NCI-H526 treated with DMSO at 0.1 percent for 48 hours (cell line): ENCODE measurements around the gene PGS1.
"Not testable (repeated sequence)": the region's sequence is repeated elsewhere in the genome, so short reads cannot be mapped to it uniquely, and the experiment has no call there.

Experiments
- DNase-seq: peaks from one replicate; lab custom pipeline; 2025; lab: John Stamatoyannopoulos, UW

Gene PGS1

DNA sequence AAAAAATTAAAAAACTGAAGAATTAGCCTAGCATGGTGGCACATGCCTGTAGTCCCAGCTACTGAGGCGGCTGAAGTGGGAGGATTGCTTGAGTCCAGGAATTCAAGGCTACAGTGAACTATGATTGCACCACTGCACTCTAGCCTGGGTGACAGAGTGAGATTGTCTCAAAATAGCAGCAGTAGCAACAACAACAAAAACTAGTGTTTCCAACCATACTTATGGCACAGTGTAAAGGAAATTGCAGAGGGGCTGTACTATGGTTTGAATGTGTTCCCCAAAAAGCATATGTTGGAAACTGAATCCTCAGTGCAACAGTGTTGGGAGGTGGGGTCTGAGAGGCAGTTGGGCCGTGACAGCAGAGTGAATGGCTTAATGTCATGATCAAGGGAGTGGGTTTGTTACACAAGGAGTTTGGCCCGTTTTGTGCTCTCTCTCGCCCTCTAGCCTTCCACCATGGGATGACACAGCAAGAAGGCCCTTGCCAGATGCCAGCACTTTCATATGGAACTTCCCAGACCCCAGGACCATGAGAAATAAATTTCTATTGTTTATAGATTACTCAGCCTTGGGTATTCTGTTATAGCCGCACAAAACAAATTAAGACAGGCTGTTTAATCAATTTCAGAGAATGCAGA is 70.0 kb downstream of the PGS1 start:
- no peak for DNase-seq

DNA sequence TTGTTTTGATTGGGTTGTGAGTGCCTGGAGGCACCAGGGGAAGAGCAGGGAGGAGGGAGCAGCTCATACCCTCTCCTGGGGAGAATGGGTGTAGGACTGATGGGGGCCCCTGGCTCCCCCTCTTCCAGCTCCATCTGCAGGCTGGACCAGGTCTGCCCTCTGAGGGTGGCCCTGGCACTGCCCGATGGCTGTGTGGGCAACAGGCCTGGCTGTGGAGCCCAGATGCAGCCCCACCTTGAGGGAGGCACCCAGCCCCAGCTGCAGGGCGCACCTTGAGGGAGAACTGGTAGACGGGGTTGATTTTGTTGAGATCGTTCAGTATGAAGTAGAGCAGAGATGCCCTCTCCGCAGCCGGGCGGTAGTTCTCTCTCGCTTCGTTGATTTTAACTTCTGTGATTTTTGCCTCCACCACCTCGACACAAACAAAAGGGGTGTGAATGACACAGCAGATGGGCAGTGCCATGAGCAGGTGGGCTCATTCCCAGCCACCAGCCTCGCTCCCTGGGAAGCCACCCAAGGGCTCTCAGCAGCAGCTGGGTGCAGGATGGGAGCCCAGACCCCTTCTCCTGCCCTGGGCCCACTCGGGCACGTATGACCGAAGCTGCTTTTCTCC is 71.6 kb downstream of the PGS1 start:
- DNase-seq = no peak

DNA sequence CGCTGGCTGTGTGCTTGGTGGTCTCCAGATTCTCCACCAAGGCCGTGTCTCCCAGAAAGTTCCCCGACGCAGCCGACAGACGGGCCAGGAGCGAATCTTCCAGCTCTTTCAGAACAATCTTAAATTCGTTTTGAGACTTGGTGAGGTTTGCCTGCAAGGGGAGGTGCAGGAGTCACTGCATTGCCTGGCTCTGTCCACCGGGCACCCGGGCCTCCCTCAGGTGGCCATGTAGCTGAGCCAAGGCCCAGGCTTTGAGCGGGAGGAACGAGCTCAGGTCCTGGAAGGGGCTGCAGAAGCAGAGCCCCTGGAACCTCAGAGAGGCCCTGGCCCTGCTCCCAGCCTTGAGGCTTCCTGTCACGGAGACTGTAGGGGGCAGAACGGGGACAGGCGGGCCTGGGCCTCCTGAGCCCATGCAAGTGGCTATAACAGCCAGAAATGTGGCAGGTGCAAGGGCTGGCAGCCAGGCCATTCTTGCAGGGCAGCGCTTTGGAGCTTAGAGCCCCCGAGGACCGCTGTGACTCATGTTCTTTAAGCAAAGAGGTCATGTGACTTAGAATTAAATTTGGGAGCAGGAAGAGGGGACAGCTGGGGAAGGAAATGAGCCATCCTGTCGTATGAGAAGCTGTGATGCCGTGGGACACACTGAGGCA is 72.4 kb downstream of the PGS1 start:
- DNase-seq = no peak

DNA sequence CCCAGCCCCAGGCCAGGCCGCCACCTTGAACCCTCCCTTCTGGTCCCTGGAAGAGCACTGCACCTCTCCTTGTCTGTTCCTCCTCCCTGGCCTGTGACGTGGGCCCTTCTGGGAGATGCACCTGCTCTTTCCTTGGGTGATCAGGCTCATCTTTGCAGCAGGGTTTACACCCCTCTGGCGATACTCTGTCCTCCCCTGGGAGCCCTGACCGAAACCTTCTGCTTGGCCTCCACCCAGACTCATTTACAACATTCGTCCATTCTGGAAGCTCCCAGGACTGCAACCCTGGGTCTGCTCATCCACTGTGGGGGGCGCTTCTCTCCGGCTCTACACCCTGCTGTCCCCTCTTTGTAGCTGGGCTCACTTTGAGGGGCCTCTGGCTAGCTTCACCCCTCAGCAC is 73.3 kb downstream of the PGS1 start:
- DNase-seq = no peak

DNA sequence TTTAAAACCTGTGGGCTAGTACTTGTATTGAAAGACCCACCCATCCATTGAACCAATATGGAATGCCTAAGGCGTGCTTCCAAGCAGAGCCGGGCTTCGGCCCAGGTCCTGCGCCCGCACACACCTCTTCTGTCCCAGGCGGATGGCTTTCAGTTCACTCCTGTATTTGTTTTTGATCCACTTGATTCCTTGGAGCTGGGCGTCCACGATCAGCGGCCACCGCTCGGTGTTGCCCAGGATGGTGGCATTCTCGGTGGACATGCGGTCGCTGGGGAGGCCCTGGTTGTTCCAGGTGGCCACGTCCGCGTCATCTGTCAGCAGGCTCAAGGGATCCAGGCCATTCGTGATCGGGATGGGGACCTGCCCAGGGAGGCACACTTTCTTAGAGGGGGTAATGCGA is 75.9 kb downstream of the PGS1 start:
- DNase-seq = no peak

DNA sequence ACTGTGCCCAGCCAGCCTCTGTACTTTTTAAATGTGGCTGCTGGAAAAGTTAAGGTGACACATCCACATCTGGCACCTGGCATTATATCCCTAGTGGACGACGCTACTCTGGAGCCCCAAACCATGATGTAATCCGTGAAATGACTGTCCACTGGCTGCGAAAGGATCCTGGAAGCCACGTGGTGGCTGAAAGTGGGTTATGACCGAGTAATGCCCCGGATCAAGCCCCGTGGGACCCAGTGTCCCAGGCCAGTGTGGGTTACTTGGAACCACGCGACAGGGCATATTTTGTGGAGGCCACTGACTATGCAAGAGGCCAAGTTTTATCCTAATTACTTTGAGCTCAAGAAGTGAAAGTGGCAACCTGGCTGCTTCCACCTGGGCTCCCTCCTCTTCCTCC is 79.6 kb downstream of the PGS1 start:
- no peak for DNase-seq

DNA sequence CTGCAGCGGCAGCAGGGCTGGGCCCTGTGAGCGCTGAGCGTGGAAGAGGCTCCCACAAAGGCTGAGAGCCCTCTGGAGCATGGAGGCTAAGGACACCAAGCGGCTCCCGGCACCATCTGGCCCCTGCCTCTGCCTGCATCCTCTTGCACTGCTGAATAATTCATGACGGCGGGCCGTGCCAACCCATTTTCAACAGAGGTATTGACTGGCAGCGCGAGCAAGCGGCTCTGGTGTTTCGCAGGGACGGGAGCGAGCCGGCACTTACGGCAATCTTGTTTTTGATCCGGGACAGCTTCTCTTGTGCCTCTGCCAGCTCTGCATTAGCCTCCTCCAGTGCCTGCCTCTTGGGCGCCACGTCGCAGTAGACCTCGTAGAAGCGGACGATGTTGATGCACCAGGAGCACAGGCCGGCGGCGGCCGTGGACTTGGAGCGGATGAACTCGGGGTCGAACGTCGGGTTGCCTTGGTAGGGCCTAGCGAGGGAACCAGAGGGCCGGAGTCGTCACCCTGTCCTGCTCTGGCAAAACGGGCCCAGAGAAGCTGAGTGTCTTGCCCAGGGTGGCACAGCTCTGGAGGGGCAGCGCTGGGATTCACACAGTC is 80.4 kb downstream of the PGS1 start:
- DNase-seq = no peak

DNA sequence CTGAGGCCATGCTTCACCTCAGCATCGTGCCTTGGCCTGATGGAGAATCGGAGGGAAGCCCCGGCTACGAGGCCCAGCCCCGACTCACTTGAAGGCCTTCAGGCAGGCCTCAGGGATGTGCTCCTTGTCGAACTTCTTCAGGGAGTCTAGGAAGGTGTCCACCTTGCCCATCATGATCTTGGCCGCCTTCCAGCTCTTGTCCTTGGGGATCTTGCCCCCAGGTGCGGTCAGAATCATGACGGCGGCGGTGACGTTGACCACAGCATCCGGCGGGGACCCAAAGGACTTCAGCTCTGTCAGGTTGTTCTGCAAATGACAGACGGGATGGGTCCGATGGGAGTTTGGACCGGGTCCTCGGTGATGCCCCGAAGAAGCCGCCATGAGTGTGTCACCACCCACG is 81.2 kb downstream of the PGS1 start:
- DNase-seq = no peak

DNA sequence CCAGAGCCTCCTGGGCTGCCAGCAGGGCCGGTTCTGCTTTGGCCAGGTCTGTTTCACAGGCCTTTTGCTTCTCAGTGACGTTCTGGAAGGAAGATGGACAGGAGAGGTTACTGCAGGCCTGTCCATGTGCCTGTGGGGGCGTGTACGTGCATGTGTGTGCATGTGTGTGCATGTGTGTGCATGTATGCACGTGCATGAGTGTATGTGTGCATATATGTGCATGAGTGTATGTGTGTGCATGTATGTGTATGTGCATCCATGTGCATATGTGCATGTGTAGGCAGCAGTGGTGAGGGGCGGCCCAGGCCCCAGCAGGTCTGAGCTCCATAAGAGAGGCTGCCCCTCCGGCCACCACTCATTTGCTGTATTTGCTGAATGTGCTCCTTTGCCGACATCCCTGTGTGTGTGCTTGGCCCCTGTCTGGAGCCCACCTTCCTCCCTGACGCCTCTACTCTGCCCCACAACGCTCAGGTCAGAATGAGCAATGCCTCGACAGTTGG is 81.8 kb downstream of the PGS1 start:
- no peak for DNase-seq

DNA sequence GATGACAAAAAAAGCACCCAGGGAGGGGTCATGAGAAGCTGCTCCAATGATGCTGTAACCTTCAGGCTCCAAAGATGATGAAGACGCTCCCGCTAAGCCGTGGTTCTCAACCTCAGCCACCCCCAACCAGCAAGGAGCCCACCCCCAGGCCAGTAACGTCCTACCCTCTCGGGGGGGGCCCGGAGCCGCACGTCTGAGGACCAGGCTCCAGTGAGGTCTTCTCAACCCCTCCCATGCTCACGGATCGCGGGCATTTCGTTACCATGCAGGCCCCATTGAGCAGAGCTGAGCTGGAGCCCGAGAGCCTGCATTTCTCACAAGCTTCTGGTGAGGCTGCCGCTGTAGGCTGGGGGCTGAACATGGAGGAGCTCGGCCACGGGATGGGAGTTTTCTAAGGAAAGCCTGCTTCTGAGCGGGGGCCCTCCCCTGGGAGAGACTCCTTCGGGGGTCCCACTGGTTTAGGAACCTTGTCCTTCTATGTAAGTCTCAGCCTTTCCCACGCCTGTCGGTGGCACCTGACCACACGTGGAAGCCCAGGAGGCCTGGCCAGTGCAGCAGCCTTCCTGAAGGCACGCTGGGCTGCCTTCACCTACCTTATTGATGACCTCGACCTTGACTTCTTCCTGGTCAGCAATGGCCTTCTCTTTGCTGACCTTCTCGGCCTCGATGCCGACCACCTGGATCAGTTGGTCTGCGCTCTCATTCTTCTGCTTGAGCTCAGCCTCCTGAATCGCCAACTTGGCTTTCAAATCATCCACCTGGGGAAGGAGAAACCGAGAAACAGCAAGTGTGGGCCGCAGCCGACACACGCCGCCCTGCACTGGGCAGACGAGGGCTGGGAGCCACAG is 82.7 kb downstream of the PGS1 start:
- DNase-seq = no peak

DNA sequence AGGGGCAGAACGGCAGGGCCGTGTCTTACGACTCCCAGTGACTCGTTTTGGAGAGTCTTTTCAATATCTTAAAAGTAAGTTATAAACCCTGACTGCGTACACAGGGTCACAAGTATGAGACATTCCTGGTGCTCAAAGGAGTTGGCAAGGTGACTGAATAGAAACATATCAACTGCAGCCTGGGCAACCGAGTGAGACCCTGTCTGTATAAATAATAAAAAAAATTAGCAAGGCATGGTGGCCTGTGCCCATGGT is 83.3 kb downstream of the PGS1 start:
- DNase-seq = no peak

DNA sequence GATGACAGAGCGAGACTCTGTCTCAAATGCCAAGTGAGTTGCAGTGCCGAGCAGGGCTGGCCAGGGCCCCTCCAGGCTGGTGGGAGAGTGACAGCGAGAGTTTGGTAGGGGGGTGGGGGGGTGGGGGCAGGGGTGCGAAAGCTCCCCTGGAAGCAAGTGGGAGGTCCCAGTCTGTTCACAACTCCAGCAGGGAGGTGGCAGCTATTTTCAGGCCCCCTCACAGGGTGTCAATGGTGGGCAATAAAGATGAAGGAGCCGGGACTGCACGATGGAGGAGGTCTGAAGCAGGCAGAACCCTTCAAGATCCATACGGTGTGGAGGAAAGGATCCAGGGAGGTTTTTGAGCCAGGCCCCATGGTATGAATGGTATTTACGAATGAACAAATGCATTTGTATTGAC is 83.7 kb downstream of the PGS1 start:
- no peak for DNase-seq

DNA sequence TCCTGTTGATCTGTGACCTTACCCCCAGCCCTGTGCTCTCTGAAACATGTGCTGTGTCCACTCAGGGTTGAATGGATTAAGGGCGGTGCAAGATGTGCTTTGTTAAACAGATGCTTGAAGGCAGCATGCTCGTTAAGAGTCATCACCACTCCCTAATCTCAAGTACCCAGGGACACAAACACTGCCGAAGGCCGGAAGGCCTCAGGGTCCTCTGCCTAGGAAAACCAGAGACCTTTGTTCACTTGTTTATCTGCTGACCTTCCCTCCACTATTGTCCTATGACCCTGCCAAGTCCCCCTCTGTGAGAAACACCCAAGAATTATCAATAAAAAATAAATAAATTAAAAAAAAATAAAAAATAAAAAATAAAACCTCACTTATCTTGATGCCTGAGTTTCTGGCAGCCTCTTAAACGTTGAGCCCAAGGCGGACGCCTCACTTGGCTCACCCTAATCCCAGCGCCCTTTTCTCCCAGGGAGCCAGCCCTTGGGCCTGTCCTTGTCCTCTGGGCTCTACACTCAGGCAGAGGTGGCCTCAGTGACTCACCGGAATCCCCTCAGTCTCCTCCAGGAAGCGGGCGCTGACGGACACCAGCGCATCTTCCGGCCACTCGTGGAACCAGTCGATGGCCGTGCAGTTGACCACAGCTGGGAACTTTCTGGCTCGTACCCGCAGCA is 87.8 kb downstream of the PGS1 start:
- not testable (repeated sequence) for DNase-seq

DNA sequence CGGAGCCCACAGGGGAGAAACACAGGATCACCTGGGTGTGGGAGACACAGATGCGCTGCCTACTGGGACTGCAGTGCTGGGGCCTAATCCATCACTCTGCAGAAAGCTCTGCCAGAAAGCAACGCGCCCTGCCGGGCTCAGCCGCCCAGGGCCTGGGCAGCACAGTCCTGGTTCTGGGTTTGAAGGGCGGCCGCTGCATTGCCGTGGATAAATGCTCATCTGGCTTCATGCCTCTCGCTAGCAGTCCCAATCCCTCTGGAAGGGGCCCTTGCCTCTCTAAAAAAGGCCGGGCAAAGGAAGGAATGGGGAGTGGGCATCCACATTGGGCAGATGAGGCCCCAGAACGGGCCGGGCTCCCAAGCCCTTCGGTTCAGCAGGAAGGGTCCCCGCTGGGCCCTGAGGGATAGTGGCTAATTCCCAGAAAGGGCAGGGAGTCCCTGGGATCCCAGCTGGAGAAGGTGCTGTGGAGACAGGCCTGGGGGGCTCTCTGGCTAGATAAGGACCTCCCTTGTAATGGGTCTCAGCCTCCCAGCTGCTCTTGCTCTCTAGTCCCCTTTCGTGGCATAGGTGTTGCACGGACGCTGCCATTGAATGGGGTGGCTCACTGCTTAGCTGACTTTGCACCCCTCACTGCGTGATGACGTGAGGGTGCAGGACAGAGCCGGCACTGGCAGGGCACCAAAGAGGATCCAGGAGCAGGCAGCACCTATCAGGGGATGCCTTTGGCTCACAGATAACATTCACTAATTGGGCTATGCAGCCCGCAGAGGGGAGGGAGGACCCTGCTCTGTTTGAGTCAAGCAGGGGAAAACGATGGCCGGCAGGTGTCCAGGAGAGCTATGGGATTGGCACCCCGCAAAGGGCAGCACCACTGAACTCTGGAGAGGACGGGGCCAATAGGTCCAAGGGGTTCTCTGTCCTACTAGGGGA is 88.6 kb downstream of the PGS1 start:
- no peak for DNase-seq

DNA sequence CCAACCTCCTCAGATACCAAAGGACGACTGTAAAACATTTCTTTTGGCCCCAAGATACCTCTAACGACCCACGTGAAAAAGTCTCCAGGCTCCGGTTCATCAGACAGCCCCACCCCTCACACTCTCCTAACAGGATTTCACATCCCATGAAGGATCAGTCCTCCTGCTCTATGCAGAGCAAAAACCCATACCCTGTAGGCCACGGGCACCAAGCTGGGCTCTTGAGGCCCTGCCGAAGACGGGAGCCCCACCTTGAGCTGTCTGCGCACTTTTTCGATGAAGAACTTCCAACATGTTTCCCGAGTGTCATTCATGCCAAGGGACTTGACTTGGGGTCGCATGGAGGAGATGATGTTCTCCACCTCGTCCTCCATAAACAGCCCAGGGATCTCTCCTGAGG is 89.9 kb downstream of the PGS1 start:
- DNase-seq = no peak

DNA sequence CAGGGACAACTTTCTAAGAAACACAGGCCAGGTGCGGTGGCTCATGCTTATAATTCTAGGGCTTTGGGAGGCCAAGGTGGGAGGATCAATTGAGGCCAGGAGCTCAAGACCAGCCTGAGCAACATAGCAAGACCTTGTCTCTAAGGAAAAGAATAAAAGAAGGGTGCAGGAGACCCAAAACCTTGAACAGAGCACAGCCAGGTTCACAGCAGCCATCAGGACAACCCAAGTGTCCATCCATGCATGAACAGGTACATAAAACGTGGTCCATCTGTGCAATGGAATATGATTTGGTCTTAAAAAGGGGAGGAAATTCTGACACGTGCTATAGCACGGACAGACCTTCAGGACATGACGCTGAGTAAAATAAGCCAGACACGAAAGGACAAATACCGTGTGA is 91.0 kb downstream of the PGS1 start:
- no peak for DNase-seq

DNA sequence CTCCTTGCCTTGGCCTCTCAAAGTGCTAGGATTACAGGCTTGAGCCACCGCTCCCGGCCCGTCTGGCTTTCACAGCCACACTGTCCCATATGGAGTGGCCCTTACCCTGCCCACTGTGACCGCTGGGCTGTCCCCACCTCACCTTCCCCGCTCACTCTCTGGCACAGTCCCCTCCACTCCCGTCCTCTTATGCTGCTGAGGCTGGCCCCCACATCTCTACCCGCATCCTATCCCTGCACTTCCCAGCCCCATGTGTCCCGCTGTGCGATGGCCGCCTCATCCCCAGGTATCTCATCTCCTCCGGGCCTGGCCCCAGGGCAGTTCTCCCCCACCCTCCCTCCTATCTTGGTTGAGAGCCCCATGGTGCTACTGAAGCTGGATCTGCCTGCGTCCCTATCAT is 93.2 kb downstream of the PGS1 start:
- no peak for DNase-seq

DNA sequence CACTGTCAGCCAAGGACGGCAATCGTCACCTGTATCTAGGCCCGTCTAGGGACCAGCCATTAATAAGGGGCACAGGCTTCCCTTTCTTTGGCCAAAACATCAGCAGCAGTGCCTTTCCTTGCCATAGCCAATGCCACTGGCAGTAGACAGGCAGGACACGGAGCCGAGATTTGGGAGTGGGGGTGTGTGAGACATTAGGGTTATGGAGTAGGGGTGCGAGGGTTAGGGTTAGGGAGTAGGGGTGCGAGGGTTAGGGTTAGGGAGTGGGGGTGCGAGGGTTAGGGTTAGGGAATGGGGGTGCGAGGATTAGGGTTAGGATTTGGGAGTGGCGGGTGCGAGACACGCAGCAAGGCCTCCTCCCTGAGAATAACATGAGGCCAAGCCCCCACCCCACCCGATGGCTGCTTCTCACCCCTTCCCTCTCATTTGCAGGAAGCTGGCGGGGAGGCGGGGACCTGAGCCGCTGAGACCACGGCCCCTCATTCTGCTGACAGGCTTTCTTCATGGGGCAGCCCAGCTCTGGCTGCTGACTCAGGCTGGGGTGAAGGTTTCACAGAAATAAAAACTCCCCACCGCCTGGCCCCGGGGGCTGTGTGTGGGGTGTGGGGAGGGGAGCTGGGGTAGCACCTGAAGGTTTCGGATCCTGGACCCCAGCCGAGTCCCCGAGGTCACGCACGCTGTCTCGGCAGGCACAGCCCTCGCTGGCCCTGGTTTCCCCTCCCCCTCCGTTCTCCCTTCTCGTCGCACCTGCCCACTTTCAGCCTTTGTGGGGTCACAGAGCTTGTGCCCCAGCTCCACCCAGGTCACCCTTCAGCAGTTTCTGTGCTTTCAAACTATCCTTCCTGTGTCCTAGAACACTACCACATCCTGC is 93.8 kb downstream of the PGS1 start:
- DNase-seq = no peak

DNA sequence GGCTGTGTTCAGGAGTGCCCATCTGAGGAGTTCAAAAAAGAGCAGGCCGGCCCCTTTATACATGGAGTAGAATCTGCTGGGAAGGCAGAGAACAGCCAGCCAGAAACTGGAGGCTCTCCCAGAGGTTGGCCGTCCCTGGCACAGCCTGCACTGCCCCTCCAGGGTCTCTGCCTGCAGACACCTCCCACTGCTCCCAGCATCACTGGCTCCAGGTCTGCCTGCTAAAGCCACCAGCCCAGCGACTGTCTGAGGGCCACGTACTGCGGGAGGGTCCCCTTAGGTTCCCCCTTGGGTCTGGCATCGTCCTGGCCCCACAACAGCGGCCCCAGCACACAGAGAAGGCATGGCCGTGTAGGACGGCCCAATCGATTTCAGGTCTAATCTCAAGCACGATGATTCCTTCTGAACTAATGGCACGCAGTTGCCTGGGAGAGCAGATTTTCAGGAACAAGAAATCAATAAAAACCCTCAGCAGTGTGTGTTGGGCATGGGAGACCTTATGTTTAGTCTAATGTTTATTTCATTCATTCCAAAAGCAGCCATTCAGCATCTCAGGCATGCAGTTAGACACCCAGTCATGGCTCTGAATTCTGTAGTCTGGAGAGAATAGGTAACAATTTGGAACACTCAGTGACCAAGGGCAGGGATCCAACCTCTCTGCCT is 95.6 kb downstream of the PGS1 start:
- no peak for DNase-seq
